Calu3 (cell line): ENCODE data around the gene KIAA1143. TPM values are rescaled to one million over a fixed set of nuclear protein-coding genes. Genes with fewer than 3 reads are reported as not detected.

Experiments
- Bru-seq: library from RNA; stranded (reverse); fragments of 400-500 nt; gene quantifications from one replicate; lab custom pipeline; 2021; lab: Mats Ljungman, UMichigan
- BruChase-seq, 2 experiments: library from RNA; stranded (reverse); fragments of 400-500 nt; gene quantifications; one replicate each; lab custom pipeline; 2021; lab: Mats Ljungman, UMichigan
- BruUV-seq: library from RNA; stranded (reverse); fragments of 400-500 nt; replicated peaks from 2 replicates; lab custom pipeline; 2021; lab: Mats Ljungman, UMichigan
- CTCF ChIA-PET: fragments of 300-600 bp; sonication (Branson Sonifier 250); formaldehyde crosslinking; loops from one replicate; lab custom pipeline; 2022; ENCODE audit warnings: antibody characterized with exemption; lab: Charles Lee
- DNase-seq: peaks from one replicate; pipeline ENCODE4 v3.0.0; 2022
- H3K27ac Mint-ChIP-seq: one replicate; pipeline ENCODE4 v1.8.0; 2022; ENCODE audit warnings: mixed read lengths; ENCODE audit not compliant: unreplicated experiment
- H3K27me3 Mint-ChIP-seq: one replicate; pipeline ENCODE4 v1.8.0; 2022; ENCODE audit warnings: mixed read lengths; ENCODE audit not compliant: unreplicated experiment
- H3K36me3 Mint-ChIP-seq: one replicate; pipeline ENCODE4 v1.8.0; 2022; ENCODE audit warnings: mild to moderate bottlenecking, moderate library complexity, mixed read lengths; ENCODE audit not compliant: insufficient read depth, unreplicated experiment
- H3K4me1 Mint-ChIP-seq: one replicate; pipeline ENCODE4 v1.8.0; 2022; ENCODE audit warnings: mild to moderate bottlenecking, low read depth, mixed read lengths; ENCODE audit not compliant: unreplicated experiment
- H3K4me3 Mint-ChIP-seq: one replicate; pipeline ENCODE4 v1.8.0; 2022; ENCODE audit warnings: mild to moderate bottlenecking, low read depth, moderate library complexity, mixed read lengths; ENCODE audit not compliant: unreplicated experiment
- H3K9me3 Mint-ChIP-seq: one replicate; pipeline ENCODE4 v1.8.0; 2022; ENCODE audit warnings: low read depth, mixed read lengths; ENCODE audit not compliant: unreplicated experiment
- CTCF ChIP-seq: fragments of 200-600 bp; IDR thresholded peaks from one replicate; pipeline ENCODE4 v1.8.0; 2022; ENCODE audit warnings: antibody characterized with exemption; ENCODE audit not compliant: unreplicated experiment
- intact Hi-C: fragments of 100-400 bp; cut with micrococcal nuclease; formaldehyde crosslinking; loops from one replicate; pipeline ENCODE4 v1.10.0; 2022; ENCODE audit not compliant: unreplicated experiment
- long read RNA-seq: library from polyadenylated mRNA; stranded (forward); transcript quantifications from one replicate; pipeline ENCODE4 v2.0.0, GENCODE V29; 2022
- total RNA-seq: library from RNA; stranded (reverse); gene quantifications from 2 replicates; pipeline ENCODE4 v1.2.3, GENCODE V29; 2022

Gene KIAA1143
- total RNA-seq (28.8 and 36.9 TPM in 2 replicates), Bru-seq, nascent RNA (percentile 83 among the genes with signal in this experiment), BruChase-seq, experiment 1, labeled RNA remaining after a 6-hour chase (percentile 94 among the genes with signal in this experiment), BruChase-seq, experiment 2, labeled RNA remaining after a 2-hour chase (percentile 91 among the genes with signal in this experiment)
- long read RNA-seq, full-length matches to known transcripts: 24 of 33 reads
- long read RNA-seq, partial matches to known transcripts: 2 of 33 reads
- long read RNA-seq, other reads (novel, unspliced or antisense): 7 of 33 reads

GRCh38 chr3:44761424-44762169 is at the start of gene KIAA1143, which contains the start of gene KIF15:
TSS of gene KIAA1143 (minus strand) at chr3:44761619. CDS start at chr3:44761602, 17 bp downstream.
TSS of gene KIF15 (plus strand) at chr3:44761794. CDS start at chr3:44761866, 72 bp downstream.
- CTCF ChIA-PET: no interaction called here
- BruUV-seq: TSS peak; percentile 82
- Mint-ChIP-seq H3K4me1 (no peaks in the 10 kb centered on the region), H3K4me3 (peak within 1 kb of the TSS; percentile 82), H3K36me3 (peaks cover 42% of the 10 kb centered on the region), H3K27ac (peak within 1 kb of the TSS; percentile 79), H3K27me3 (no peaks in the 10 kb centered on the region), H3K9me3 (peaks cover 8% of the 10 kb centered on the region)
- intact Hi-C loops: loop anchor here (5.0 kb wide), 1 partner anchor 229 kb away; no protein-coding TSS in a partner anchor
- DNase-seq: peak; percentile 96
- no peak for TF ChIP-seq CTCF

DNA sequence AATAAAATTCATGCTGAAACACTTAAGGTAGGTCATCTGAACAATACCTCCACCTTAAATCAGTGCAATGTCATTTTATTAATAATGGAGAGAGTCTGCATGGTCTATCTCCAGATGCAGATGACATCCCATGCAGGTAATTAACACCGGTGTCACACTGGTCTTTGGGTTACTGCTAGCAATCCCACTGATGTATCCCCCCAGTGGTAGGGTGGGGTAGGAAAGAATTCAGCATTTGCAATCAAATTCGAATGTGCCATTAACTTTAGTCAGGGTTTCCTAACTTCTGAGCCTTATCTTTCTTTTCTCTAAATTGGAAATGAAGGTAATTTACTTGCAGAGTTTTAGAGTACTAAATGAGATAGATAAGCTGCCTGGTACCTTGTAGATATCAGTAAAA is 44.5 kb upstream of the KIAA1143 start:
- H3K9me3 Mint-ChIP-seq: no peaks in the 10 kb centered on the region
- intact Hi-C loops: no loop called here
- no peaks in the 10 kb centered on the region for H3K27me3 Mint-ChIP-seq
- peaks cover 5% of the 10 kb centered on the region for H3K36me3 Mint-ChIP-seq
- no peak for TF ChIP-seq CTCF
- CTCF ChIA-PET: no interaction called here
- no peaks in the 10 kb centered on the region for H3K4me1 Mint-ChIP-seq
- no TSS peak for BruUV-seq
- H3K27ac Mint-ChIP-seq: no peak overlapping the region
- DNase-seq: no peak
- H3K4me3 Mint-ChIP-seq: no peak overlapping the region

GRCh38 chr3:44803298-44803697 is 41.9 kb upstream of the KIAA1143 start:
- no TSS peak for BruUV-seq
- intact Hi-C loops: no loop called here
- no peak for DNase-seq
- CTCF ChIA-PET: no interaction called here
- H3K4me1 Mint-ChIP-seq: no peaks in the 10 kb centered on the region
- no peak overlapping the region for H3K27ac Mint-ChIP-seq
- H3K9me3 Mint-ChIP-seq: no peaks in the 10 kb centered on the region
- H3K36me3 Mint-ChIP-seq: peaks cover 5% of the 10 kb centered on the region
- TF ChIP-seq CTCF: no peak
- no peak overlapping the region for H3K4me3 Mint-ChIP-seq
- H3K27me3 Mint-ChIP-seq: no peaks in the 10 kb centered on the region

DNA sequence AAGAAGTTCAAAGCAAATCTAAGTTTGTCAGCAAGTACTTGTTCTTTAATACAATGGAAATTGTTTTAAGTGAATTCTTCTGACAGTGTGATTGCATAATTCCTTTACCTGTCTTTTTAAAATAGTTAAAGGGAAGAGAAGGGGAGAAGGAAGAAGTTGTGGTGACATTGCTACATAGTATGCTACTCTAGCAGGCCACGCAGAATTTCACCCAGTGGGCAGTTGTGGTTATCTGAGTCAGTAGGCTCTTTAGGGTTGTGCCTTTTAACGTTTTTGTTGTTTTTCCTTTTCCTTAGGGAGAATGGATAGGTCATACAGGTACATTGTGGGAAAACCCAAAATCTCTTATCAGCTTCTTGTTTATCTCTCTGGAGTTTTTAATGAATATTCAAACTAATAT is 40.6 kb upstream of the KIAA1143 start:
- no peaks in the 10 kb centered on the region for H3K27me3 Mint-ChIP-seq

More for the DNA sequence above, 40.6 kb upstream of the KIAA1143 start:
- H3K4me1 Mint-ChIP-seq: no peaks in the 10 kb centered on the region
- CTCF ChIA-PET: no interaction called here
- no peak for DNase-seq
- no peak overlapping the region for H3K4me3 Mint-ChIP-seq
- TF ChIP-seq CTCF: no peak
- no peak overlapping the region for H3K27ac Mint-ChIP-seq
- H3K36me3 Mint-ChIP-seq: peaks cover 5% of the 10 kb centered on the region
- no peaks in the 10 kb centered on the region for H3K9me3 Mint-ChIP-seq
- intact Hi-C loops: no loop called here
- no TSS peak for BruUV-seq
